HG03196 (cell line): ENCODE measurements around the gene OBSL1.

Experiments
- ATAC-seq: cut with Tn5 transposase; IDR thresholded peaks from one replicate; pipeline ENCODE4 v1.9.1; 2021; ENCODE audit not compliant: unreplicated experiment

The OBSL1 gene

DNA sequence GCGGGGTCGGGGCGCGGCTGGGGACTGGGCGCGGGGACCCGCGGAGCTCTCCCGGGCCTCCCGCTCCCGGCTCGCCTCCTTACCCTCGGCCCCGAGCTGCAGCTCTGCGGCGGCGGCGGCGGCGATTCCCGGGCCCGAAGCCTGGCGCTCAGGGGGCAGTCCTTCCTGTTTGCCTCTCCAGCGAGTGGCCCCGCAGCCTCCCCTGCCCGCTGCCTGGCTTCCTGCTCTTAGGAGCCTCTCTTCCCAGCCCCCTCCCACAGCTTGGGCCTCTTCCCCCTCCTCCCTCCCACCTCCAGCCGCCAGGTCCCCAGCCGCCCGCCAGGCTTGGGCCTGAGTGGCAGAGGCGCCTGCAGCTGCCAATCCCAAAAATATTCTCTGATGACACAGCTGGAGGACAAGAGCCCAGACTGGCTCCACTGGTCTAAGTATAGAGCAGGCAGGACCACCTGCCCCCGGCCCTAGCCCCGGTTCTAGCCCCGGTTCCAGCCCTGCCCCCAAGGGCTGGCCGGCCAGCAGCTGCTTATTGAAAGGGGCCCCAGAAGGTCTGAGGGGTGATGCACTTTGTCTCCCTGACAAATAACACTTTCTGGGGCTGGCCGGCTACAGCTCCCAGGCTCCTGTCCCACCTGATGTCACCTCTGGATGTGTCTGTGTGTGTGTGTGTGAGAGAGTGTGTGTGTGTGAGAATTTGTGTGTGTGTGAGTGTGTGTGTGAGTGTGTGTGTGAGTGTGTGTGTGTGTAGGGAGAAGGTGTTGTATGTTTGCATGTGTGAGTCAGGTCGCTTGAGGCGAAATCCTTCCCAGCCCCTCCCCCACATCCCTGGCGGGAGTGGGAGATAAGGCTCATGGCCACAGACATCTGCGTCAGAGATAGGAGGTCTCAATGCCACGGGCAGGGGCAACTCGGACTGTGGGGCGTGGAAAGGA is at the start of gene OBSL1:
Gene OBSL1, minus strand, starts transcription at position 229 of the 926 bp plus-strand sequence. CDS start 307 bp downstream, outside the sequence.
- no peak for ATAC-seq

DNA sequence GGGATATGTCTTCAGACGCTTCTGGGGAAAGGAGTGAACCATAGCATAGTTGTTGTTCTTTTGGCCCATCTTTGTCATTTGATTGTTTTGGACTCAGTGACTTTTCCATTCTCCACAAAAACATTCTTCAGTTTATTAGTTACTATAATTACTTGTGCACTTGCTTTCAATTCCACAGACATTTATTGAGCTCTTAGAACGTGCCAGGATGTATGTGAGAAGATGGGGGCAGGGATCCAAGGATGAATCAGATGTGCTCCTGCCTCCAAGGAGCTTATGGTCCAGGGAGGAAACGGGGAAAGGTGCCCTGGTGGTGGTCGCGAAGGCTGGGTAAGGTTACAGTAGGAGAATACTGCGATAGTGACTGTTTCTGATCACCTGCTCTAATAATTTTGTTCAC is 49.2 kb upstream of the OBSL1 start:
- no peak for ATAC-seq

DNA sequence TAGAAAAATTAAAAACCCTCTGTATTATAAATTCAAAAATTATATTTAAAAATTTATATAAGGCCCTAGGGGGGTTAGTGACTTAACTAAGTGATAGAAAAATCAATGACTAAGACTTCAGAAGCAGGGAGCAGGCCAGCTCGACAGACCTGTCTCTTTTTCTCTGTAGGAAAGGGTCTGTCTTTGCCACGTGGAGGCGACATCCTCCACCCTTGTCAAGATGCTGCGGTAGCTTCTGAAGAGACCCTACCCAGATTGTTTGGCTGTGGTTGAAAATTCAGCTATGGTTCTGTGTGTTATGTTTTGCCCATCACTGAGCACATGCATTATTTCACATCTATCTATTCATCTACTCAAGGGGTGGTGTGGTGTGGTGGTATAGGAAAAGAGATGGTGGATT is 47.9 kb upstream of the OBSL1 start:
- no peak for ATAC-seq

DNA sequence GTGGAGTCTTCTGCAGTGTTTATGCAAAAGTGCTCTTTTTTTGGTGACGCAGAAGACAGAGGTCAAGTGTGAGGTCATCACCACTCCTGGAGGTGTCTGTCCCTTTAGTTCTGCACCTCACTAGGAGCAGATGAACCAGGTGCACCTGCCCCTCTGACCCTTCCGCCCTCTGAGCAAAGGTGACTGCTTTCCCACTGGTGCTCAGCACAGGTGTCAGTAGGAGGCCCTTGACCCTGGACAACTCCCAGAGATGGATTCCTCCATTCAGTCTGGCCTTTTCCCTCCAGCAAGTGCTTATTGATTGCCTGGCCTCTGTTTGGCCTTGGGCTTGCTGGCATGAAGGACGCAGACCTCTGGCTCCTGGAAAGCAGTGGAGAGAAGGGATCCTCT is 47.4 kb upstream of the OBSL1 start:
- no peak for ATAC-seq

DNA sequence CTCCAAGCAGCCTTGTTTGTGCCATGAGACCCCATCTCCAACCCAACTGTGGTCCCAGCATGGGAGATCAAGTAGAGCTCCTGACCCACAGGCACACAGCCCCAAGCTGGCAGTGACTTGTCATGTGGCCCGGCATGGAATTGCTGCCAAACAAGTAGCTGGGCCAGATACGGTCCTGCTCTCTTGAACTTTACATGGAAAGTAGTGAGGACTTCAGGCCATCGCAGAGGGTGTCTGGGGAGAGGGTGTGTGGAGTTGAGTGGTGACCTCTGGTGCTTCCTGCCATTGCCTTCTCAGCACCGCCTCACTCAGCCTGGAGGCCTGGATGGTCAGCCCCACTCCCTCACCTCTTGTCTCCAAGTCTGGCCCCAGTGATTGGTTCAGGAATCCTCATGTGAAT is 45.2 kb upstream of the OBSL1 start:
- ATAC-seq = no peak

DNA sequence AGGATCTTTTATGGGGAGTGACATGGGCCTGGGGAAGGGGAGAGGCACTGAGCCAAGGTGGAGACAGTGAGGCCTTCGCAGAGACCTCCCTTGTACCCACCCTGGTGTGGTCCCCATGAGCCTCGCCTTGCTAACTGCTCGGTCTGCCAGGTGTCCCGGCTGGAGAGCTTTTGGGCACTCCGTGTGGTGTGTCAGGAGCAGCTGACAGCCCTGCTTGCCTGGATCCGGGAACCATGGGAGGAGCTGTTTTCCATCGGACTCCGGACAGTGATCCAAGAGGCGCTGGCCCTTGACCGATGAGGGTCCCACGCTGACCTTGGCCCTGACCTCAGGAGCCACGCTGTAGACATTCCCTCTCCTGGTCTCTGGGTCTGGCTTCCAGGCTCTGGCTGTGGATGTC is 44.6 kb upstream of the OBSL1 start:
- ATAC-seq = no peak

DNA sequence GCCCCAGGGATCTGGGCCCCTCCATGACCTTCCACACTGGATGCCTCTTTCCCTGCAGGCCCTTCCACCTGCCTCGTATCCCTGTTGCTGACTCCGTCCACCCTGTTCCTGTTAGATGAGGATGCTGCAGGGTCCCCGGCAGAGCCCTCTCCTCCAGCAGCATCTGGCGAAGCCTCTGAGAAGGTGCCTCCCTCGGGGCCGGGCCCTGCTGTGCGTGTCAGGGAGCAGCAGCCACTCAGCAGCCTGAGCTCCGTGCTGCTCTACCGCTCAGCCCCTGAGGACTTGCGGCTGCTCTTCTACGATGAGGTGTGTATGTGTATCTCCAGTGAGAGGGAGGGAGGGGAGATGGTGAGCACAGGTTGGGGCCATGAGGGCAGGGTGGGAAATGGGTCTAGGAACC is 43.7 kb upstream of the OBSL1 start:
- no peak for ATAC-seq

DNA sequence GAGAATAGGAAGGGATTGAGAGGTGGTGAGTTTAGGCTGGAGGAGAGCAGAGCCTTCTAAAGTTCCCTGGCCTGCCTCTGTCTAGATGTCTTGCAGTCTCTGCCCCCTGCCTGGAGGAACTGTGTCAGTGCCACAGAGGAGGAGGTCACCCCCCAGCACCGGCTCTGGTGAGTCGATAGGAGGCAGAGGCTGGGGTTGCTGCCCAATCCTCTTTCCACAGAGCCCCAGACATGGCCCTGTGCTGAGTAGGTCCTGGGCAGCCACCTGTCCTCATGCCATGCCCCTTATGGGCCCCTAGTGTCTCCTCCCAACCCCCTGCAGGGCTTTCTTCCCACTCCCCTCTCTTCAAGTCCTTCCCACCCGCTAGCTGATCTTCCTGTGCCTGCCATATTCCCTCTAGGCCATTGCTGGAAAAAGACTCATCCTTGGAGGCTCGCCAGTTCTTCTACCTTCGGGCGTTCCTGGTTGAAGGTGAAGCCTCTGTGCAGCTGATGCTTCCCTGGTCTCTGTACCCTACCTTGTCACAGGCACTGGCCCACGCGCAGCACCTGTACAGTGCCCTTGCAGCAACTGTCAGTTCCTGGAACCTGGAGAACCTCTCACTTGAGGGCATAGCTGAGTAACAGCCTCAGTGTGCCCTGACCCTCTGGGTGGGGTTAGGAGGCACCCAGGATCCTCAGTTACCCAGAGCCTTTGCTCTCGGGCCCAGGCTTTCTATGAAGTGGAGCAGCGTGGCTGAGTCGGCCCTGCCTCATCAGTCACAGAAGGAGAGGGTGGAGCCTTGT is 42.9 kb upstream of the OBSL1 start:
- ATAC-seq = no peak

DNA sequence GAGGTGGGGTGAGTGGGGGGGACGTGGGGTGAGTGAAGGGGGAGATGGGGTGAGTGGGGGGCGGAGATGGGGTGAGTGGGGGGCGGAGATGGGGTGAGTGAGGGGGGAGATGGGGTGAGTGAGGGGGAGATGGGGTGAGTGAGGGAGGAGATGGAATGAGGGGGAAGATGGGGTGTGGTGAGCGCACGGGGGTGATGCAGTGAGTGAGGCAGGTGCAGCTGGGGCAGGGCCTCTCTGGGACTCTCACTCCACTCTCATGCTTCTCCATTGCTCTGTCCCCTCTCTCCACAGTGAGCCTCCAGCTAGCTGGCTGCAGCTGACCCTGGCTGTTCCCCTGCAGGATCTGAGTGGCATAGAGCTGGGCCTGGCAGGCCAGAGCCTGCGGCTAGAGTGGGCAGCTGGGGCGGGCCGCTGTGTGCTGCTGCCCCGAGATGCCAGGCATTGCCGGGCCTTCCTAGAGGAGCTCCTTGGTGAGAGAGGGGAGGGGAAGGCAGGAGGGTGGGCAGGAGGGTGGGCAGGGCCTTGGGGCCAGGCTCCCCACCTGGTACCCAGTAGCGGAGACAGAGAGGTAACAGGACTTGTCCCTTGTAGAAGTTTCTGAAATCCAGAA is 42.2 kb upstream of the OBSL1 start:
- ATAC-seq = no peak

DNA sequence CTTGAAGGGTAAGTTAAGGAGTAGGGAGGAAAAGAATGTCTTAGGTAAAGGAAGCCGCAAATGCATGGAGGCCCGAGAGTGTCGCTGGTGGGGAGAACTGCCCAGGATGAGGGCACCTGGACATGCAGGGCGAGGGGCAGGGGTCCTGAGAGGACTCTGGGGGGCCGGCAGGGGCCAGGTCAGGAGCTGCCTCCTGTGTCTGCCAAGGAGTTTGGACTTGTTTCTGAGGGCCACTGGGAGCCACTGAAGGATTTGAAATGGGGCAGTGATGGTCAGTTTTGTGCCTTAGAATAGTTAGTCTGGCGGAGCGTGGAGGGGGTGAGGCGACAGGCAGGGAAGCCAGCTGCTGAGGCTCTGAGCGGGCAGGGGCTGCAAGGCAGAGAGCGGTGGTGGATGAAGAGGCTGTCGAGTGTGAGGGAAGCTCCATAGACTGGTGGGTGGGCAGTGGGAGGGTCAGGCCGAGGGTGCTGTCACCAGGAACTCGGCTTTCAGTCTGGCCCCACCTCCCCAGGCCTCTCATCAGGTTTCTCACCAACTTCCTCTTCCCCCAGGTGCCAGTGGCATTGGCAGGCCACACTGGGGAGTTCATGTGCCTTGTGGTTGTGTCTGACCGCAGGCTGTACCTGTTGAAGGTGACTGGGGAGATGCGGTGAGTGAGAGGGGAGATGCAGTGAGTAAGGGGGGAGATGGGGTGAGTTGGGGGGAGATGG is 41.4 kb upstream of the OBSL1 start:
- no peak for ATAC-seq

DNA sequence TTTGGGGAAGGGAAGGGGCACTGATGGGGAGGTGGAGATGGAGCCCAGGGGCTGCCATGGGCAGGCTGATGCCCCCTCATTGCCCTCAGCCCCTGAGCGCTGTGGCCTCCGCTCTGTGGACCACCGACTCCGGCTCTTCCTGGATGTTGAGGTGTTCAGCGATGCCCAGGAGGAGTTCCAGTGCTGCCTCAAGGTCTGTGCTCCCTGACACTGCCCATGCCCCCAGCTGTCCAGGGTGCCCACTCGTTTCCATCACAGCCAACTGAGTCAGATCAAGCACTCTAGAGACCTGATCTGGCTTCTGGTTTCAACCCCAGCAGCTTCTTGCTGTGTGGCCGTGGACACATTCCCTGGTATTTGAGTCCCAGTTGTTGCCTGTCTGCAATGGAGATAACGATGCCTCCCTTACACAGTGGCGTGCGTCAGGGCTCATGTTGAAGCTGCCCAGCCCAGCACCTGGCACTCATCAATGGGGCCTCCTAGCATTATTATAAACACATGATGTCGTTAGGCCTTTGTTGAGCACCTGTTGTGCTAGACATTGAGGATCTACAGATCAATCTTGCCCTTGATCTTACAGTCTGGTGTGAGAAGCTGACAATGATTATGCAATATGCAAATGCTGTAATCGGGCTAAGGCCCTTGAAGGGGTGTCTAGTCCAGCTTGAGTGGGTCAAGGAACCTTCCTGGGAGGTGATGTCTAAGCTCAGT is 40.7 kb upstream of the OBSL1 start:
- no peak for ATAC-seq

DNA sequence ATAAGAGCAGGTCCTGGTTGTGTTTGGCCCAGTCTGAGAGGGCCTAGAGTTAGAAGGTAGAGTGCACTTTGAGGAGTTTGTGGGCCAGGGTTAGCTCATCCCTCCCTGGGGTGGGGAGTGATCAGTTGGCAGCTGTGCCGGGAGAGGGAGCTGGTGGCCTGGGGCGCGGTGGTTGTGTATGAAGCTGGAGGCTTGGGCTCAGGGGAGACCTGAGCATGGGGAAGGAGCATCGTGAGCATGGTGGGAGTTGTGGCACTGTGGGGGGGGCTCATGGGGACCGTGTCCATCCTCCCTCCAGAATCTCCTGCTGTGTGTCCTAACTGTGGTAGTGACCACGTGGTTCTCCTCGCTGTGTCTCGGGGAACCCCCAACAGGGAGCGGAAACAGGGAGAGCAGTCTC is 40.0 kb upstream of the OBSL1 start:
- no peak for ATAC-seq

DNA sequence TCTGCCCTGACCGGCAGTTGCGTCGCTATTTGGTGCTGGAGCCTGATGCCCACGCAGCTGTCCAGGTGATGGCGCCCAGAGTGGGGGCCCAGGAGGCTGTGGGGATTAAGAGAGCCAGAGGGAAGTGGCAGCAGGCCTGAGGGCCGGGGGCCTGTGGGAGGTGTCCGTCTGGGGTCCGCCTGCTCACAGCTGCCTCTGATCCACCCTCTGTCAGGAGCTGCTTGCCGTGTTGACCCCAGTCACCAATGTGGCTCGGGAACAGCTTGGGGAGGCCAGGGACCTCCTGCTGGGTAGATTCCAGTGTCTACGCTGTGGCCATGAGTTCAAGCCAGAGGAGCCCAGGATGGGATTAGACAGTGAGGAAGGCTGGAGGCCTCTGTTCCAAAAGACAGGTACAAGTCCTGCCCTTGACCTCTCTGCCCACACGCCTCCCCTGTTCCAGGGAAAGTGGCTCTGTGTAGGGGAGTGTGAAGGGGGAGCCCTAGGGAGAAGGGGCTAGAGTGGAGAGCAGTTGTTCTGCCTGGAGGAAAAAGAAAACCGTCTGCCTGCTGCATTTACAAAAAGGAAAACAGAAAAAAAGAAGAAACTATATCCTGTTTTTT is 37.9 kb upstream of the OBSL1 start:
- no peak for ATAC-seq

DNA sequence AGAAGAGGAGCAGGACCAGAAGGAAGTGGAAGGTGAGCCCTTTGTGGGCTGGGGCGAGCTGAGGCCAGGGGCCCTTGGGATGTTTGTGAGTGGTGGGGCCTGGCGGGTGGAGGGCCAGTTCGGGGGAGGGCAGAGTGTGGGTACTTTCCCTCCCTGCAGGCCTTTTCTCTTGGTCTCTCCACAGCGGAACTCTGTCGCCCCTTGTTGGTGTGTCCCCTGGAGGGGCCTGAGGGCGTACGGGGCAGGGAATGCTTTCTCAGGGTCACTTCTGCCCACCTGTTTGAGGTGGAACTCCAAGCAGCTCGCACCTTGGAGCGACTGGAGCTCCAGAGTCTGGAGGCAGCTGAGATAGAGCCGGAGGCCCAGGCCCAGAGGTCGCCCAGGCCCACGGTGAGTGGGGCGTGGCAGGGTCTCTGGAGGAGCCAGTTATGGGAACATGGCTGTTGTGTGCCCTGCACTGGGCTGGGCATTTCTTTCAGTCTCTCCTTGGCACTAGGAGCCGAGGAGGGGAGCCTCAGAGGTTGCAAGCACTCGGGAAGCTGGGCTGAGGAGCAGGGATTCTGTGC is 37.1 kb upstream of the OBSL1 start:
- no peak for ATAC-seq

DNA sequence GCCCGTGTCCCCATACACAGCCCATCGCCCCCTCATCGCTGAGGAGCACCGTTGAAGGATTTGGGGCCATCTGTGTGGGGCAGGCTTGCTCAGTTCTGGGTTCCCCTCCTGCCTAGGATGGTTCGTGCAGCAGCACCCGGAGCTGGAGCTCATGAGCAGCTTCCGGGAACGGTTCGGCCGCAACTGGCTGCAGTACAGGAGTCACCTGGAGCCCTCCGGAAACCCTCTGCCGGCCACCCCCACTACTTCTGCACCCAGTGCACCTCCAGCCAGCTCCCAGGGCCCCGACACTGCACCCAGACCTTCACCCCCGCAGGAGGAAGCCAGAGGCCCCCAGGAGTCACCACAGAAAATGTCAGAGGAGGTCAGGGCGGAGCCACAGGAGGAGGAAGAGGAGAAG is 36.6 kb upstream of the OBSL1 start:
- no peak for ATAC-seq

DNA sequence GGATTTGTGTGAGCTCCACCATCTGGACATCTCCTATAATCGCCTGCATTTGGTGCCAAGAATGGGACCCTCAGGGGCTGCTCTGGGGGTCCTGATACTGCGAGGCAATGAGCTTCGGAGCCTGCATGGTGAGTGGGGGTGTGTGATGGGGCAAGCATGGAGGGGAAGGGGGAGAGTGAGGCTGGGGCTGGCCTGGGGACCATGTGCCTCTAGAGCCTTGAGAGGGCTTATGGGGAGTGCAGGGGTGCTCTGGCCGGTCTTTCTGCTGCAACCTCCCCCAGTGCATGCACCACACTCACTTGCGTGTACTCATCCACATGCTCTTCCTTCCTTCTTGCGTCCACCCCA is 34.2 kb upstream of the OBSL1 start:
- no peak for ATAC-seq

DNA sequence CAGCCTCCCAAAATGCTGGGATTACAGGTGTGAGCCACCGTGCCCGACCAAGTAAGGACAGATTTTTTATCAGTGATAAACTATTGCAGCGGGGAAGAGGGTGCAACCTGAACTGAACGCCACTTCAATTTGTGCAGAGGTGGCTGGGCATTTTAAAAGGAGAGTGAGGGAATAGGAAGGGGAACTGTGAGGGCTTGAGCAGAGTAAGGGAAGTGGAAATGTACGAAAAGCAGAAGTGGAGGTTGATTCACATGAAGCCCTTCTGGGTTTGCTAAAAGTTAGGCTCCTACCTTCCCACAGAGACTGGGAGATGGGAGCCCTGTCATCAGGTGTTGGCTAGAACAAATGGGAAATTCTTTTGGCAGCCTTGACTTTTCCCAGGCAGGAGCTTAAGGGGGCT is 32.4 kb upstream of the OBSL1 start:
- ATAC-seq = no peak

DNA sequence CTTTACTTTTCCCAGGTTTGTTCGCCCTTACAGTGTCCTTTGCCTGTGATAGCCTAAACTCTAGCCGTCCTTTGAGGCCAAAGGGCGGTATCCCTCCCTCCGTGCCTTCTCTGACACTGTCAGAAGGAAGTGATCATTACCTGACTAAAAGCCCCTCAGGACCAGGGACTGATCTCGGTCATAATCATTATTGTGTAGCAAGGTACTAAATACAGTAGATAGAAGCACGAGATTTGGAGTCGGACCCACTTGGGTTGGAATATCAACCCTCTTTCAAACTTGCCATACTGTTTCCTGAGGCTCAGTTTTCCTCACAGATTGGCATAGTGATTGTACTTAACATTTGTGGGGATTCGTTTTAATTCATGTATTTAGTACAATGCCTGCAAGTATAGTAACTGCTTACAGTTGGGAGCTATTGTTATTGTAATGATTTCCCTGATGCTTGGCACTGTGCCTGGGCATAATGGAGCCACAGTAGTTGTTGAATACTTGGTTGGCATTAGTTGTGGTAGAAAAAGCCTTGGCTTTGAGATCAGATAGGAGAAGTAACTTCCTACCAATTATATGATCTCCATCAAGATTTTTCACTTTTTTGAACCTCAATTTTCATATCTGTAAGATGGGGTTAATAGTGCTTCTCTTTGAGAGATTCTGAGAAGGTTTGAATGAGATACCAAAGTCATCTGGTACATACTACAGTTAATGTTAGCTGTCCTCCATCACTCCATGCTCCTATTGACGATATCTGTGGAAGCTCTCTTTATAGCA is 27.2 kb upstream of the OBSL1 start:
- no peak for ATAC-seq
